ENCODE data around the gene LIMK2.

DNA sequence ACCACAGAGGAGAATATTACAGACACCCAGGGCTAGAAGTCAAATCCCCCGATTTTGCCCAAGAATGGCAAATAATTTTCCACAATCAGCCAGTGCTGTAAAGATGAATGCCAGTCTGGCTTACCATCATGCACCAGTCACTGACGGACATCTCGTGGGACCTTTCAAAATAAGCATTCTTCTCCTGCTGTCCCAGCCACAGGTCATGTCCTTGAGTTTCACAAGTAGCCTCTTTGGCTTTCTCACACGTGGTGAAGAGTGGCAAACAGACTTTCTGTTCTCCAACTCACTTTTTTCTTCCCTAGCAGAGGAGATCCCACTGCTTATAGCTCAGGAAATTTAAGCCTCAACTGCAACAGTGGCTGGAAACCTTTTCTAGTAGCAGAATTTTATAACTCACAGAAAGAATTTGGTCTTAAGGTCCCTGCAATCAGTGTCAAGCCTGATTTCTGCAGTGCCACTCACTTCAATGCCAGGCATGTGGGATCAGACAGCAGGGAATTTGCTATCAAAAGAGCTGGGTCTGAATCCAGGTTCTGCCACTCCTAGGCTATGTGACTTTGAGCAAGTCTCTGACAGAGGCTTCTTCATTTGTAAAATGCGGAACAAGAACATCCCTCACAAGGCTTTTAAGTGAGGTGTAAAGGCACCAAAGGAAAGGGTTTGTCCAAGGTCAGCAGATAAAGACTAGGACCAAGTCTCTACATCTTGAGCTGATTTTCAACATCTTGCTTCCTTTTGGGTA is 76.6 kb downstream of the LIMK2 start:
- TF ChIP-seq, protein P1, sequence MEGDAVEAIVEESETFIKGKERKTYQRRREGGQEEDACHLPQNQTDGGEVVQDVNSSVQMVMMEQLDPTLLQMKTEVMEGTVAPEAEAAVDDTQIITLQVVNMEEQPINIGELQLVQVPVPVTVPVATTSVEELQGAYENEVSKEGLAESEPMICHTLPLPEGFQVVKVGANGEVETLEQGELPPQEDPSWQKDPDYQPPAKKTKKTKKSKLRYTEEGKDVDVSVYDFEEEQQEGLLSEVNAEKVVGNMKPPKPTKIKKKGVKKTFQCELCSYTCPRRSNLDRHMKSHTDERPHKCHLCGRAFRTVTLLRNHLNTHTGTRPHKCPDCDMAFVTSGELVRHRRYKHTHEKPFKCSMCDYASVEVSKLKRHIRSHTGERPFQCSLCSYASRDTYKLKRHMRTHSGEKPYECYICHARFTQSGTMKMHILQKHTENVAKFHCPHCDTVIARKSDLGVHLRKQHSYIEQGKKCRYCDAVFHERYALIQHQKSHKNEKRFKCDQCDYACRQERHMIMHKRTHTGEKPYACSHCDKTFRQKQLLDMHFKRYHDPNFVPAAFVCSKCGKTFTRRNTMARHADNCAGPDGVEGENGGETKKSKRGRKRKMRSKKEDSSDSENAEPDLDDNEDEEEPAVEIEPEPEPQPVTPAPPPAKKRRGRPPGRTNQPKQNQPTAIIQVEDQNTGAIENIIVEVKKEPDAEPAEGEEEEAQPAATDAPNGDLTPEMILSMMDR (IDR thresholded peaks at IDR 0.05): no peak
- TF ChIP-seq POLR2A (IDR thresholded peaks at IDR 0.05) (no peak), POLR2AphosphoS5 (IDR thresholded peaks at IDR 0.05) (no peak)

Measured in breast epithelium (tissue), 3 donors.